ENCODE measurements around the gene APBB2. TPM values are rescaled to one million over a fixed set of nuclear protein-coding genes. Genes with fewer than 3 reads are reported as not detected.

APBB2 gene
- total RNA-seq, 4 donors from 2014 or later = 51.7 to 75.9 (median 71.1) TPM

DNA sequence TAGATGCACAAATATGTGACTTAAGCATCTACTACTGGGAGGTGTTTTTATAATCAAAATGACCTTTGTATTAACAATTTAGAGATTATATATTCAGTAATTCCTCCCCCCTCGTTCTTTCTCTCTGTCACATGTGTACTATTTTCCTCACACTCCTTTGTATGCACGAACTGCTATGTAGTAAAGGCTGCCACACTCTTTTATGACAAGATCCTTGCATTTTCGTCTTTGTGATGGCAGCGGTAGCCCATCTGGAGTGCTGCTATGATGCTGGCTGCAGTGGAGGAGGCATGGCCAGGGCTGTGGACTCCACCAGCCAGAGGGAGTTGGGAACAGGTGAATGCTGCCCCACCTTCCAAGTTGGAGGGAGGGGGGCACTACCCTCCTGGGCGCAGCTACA, 248.3 kb downstream of the APBB2 start:
- intact Hi-C loops (cut with DNase I) = no loop called here
- TF ChIP-seq EP300 (IDR thresholded peaks at IDR 0.05) = no peak
- no peak for TF ChIP-seq POLR2AphosphoS5 (IDR thresholded peaks at IDR 0.05)
- TF ChIP-seq, protein P1, sequence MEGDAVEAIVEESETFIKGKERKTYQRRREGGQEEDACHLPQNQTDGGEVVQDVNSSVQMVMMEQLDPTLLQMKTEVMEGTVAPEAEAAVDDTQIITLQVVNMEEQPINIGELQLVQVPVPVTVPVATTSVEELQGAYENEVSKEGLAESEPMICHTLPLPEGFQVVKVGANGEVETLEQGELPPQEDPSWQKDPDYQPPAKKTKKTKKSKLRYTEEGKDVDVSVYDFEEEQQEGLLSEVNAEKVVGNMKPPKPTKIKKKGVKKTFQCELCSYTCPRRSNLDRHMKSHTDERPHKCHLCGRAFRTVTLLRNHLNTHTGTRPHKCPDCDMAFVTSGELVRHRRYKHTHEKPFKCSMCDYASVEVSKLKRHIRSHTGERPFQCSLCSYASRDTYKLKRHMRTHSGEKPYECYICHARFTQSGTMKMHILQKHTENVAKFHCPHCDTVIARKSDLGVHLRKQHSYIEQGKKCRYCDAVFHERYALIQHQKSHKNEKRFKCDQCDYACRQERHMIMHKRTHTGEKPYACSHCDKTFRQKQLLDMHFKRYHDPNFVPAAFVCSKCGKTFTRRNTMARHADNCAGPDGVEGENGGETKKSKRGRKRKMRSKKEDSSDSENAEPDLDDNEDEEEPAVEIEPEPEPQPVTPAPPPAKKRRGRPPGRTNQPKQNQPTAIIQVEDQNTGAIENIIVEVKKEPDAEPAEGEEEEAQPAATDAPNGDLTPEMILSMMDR (IDR thresholded peaks at IDR 0.05) = no peak
- no peak for TF ChIP-seq POLR2A (IDR thresholded peaks at IDR 0.05; ENCODE audit: low read depth)
- Histone ChIP-seq H3K4me1 (peaks cover 8 to 23% (median 22%) of the 10 kb centered on the region in 4 donors), H3K27ac (replicated peaks in 1 of 4) (peak overlapping the region in 1 of 4 donors; percentile 3), H3K27me3 (no peaks in the 10 kb centered on the region), H3K36me3 (no peaks in the 10 kb centered on the region), H3K9me3 (no peaks in the 10 kb centered on the region), H3K4me3 (no peak overlapping the region)
- no peak for DNase-seq (ENCODE audit: extremely low spot score)
- WGBS = 94% methylated on average over 5 of the region's 5 CpGs

DNA sequence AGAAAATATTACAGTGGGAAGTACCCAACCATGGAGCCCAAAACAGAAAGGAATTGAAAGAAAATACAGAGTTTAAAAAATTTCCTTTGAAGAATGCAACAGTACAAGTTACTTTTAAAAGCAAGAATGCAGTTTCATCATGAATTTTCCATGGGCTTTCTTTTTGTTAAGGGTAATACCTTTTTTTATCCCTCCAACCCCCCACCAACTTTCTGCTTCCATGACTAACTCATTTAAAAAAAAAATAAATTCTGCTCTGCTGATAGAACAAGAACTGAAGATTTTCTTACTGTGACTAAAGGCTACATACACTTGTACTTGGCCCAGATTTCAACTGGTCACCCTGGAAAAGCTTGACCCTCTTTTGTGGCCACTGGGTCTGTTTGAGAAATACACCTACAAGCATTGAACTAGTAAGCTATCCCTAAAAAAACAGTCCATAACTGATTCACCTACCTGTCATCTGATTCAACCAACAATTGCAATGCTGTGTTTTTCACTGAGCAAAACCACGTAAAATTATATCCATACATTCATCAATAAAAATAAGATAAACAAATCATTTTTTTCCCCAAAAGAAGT, 250.4 kb downstream of the APBB2 start:
- H3K27me3 ChIP-seq = no peaks in the 10 kb centered on the region
- intact Hi-C loops (cut with DNase I) = no loop called here
- 100% methylated on average over 1 of the region's 1 CpG for WGBS
- no peak for DNase-seq (ENCODE audit: extremely low spot score)
- H3K9me3 ChIP-seq = no peaks in the 10 kb centered on the region
- no peak overlapping the region for H3K4me3 ChIP-seq
- TF ChIP-seq, protein P1 (IDR thresholded peaks at IDR 0.05) = no peak
- TF ChIP-seq POLR2A (IDR thresholded peaks at IDR 0.05; ENCODE audit: low read depth) (no peak), POLR2AphosphoS5 (IDR thresholded peaks at IDR 0.05) (no peak), EP300 (IDR thresholded peaks at IDR 0.05) (no peak)
- H3K36me3 ChIP-seq = no peaks in the 10 kb centered on the region
- no peak overlapping the region for H3K27ac ChIP-seq (replicated peaks in 1 of 4)
- H3K4me1 ChIP-seq = peaks cover 8 to 23% (median 22%) of the 10 kb centered on the region in 4 donors

DNA sequence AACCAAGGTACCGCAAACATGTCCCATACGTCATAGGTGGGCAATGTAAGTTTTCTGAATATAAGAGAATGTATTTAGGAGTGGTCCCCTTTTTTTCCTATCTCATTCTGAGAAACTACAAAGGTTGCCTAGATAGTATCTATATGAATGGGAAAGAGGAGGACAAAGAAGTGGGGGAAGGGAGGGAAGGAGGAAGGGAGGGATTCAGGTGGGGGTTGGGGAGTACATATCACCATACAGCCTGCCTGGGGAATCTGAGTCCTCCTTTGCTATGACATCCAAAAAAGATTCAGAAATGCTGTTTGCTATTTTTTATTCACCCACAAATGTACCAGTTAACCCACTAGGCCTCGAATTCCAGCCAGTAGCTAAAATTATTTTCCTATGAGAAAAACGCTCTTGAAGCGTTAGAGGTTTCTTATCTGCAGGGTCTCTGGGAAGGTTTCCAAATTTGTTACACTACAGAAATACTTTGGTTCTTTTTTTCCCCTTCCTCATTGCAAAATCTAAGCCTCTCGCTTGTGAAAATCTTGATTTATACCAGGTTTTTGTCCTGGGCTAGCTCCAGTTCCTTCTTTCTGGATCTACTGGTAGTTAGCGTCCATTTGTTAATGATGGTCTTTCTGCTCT, 251.7 kb downstream of the APBB2 start:
- TF ChIP-seq POLR2A (IDR thresholded peaks at IDR 0.05; ENCODE audit: low read depth) (no peak), POLR2AphosphoS5 (IDR thresholded peaks at IDR 0.05) (no peak), EP300 (IDR thresholded peaks at IDR 0.05) (no peak)
- TF ChIP-seq, protein P1 (IDR thresholded peaks at IDR 0.05) = no peak
- H3K9me3 ChIP-seq = no peaks in the 10 kb centered on the region
- H3K4me1 ChIP-seq = peaks cover 7 to 16% (median 13%) of the 10 kb centered on the region in 4 donors
- 78% methylated on average over 7 of the region's 7 CpGs for WGBS
- peak; percentile 8 for DNase-seq (ENCODE audit: extremely low spot score)
- intact Hi-C loops (cut with DNase I) = no loop called here
- H3K27me3 ChIP-seq = no peaks in the 10 kb centered on the region
- no peaks in the 10 kb centered on the region for H3K36me3 ChIP-seq
- H3K4me3 ChIP-seq = no peak overlapping the region
- H3K27ac ChIP-seq (replicated peaks in 1 of 4) = no peak overlapping the region

DNA sequence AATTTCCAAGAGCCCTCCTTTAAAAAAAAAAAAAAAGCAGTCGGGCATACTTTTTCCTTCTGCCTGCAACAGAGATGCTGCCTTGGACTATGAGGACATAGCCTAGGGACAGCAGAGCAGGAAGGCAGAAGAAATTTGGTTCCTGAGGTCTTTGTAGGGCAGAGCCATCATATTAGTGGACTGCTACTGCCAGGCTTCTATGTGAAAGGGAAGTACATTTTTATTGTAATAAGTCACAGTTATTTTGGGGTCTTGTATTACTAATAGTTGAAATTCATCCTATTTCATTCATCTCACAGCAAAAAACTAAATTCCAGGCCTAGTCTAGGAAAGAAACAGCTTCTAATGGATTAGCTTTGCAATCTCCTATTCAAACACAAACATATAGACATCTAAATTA, 253.4 kb downstream of the APBB2 start:
- H3K36me3 ChIP-seq = no peaks in the 10 kb centered on the region
- intact Hi-C loops (cut with DNase I) = no loop called here
- DNase-seq (ENCODE audit: extremely low spot score) = no peak
- H3K27ac ChIP-seq (replicated peaks in 1 of 4) = no peak overlapping the region
- 92% methylated on average over 1 of the region's 1 CpG for WGBS
- peaks cover 0 to 18% (median 11%) of the 10 kb centered on the region in 4 donors for H3K4me1 ChIP-seq
- no peak for TF ChIP-seq EP300 (IDR thresholded peaks at IDR 0.05)
- H3K27me3 ChIP-seq = no peaks in the 10 kb centered on the region
- no peaks in the 10 kb centered on the region for H3K9me3 ChIP-seq
- no peak overlapping the region for H3K4me3 ChIP-seq

DNA sequence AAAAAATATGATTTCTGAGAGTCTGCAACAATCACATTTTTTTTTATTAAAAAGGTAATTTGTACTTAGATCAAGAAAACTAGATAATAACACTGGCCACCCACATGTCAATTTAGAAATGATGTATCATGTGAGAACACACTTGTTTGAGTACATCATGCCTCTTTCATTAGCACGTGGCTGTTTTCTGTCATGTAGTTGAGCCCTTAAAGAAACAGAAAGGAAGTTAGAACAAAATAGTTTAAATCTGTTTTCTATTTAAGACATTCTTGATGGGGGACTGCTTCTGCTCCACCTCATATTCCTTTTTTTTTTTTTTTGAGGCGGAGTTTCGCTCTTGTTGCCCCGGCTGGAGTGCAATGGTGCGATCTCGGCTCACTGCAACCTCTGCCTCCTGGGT, 257.1 kb downstream of the APBB2 start:
- H3K4me3 ChIP-seq = no peak overlapping the region
- H3K4me1 ChIP-seq = peaks cover 15 to 40% (median 38%) of the 10 kb centered on the region in 4 donors
- intact Hi-C loops (cut with DNase I) = no loop called here
- no peaks in the 10 kb centered on the region for H3K36me3 ChIP-seq
- no peaks in the 10 kb centered on the region for H3K9me3 ChIP-seq
- DNase-seq (ENCODE audit: extremely low spot score) = no peak
- H3K27me3 ChIP-seq = no peaks in the 10 kb centered on the region
- TF ChIP-seq POLR2AphosphoS5 (IDR thresholded peaks at IDR 0.05) = no peak
- TF ChIP-seq POLR2A (IDR thresholded peaks at IDR 0.05; ENCODE audit: low read depth) = no peak
- no peak for TF ChIP-seq EP300 (IDR thresholded peaks at IDR 0.05)
- TF ChIP-seq, protein P1 (IDR thresholded peaks at IDR 0.05) = no peak
- H3K27ac ChIP-seq (replicated peaks in 1 of 4) = peak overlapping the region in 1 of 4 donors; percentile 26
- WGBS = 84% methylated on average over 6 of the region's 6 CpGs

Measured in esophagus muscularis mucosa (tissue), 4 donors.